Measurements from ENCODE around the gene AP2A2.

DNA sequence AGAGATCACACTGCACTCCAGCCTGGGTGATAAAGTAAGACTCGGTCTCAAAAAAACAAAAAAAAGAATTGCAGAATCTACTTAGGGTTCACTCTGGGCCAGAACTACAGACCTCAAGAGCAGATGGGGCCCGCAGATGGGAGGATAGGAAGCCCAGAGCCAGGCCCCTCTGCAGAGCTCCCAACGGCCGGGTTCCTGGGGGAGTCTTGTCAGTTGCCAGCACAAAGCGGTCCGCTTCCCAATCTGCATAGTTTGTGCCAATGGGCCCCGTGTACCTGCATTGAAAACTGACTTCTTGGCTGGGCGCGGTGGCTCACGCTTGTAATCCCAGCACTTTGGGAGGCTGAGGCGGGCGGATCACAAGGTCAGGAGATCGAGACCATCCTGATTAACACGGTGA is 13.4 kb upstream of the AP2A2 start:
- TF ChIP-seq, protein P1, sequence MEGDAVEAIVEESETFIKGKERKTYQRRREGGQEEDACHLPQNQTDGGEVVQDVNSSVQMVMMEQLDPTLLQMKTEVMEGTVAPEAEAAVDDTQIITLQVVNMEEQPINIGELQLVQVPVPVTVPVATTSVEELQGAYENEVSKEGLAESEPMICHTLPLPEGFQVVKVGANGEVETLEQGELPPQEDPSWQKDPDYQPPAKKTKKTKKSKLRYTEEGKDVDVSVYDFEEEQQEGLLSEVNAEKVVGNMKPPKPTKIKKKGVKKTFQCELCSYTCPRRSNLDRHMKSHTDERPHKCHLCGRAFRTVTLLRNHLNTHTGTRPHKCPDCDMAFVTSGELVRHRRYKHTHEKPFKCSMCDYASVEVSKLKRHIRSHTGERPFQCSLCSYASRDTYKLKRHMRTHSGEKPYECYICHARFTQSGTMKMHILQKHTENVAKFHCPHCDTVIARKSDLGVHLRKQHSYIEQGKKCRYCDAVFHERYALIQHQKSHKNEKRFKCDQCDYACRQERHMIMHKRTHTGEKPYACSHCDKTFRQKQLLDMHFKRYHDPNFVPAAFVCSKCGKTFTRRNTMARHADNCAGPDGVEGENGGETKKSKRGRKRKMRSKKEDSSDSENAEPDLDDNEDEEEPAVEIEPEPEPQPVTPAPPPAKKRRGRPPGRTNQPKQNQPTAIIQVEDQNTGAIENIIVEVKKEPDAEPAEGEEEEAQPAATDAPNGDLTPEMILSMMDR (IDR thresholded peaks at IDR 0.05 in 8 of 11, conservative IDR thresholded peaks at IDR 0.05 in 3 of 11) = no peak
- TF ChIP-seq POLR2AphosphoS5 (IDR thresholded peaks at IDR 0.05) = no peak
